ENCODE data around the gene LNPEP. TPM values are rescaled to one million over a fixed set of nuclear protein-coding genes. Genes with fewer than 3 reads are reported as not detected.
"Not testable (repeated sequence)": the region's sequence is repeated elsewhere in the genome, so short reads cannot be mapped to it uniquely, and the experiment has no call there.

Gene LNPEP
- total RNA-seq, 1 experiment from 2014 or later = 85.5 TPM

DNA sequence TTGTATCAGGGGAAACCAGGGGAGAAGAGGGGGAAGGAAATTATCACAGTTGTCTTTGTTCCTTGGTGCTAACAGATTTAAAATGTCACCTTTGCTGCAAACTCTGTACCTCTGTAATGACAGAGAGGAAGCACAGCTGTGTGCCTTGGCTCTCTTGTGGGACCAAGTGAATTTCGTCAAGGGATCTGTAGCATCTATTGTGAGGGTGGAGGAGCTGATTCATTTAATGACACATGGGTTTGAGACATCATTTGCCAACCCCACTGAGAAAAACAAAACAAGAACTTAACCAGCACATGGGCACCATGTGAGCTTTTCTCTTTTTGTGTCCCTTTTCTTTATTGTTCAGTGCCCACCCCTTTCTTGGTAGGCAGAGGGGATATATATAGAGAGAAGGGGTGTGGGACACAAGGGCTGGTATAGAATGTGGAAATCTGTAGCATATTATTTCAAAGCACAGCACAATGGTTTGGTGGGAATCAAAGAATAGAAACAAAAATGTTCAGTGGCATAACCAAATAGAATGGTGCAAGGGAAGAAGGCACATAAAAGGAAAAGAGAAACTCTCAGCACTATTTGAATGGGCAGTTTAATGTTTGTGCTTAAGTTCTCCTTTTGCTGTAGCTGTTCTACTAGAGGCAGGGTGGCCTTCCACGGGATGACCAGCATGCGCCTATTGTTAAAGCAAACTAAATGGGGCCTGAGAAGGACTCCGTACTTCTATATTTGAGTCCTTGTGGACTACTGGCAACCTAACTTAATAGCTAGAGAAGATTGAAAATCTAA, 143.3 kb downstream of the LNPEP start:
- H3K9me3 Mint-ChIP-seq (ENCODE audit: low read depth, unreplicated experiment) = no peaks in the 10 kb centered on the region
- CTCF ChIA-PET = no interaction called here
- DNase-seq = no peak
- H3K4me1 Mint-ChIP-seq (ENCODE audit: low read depth, unreplicated experiment) = no peaks in the 10 kb centered on the region
- TF ChIP-seq, protein P1, sequence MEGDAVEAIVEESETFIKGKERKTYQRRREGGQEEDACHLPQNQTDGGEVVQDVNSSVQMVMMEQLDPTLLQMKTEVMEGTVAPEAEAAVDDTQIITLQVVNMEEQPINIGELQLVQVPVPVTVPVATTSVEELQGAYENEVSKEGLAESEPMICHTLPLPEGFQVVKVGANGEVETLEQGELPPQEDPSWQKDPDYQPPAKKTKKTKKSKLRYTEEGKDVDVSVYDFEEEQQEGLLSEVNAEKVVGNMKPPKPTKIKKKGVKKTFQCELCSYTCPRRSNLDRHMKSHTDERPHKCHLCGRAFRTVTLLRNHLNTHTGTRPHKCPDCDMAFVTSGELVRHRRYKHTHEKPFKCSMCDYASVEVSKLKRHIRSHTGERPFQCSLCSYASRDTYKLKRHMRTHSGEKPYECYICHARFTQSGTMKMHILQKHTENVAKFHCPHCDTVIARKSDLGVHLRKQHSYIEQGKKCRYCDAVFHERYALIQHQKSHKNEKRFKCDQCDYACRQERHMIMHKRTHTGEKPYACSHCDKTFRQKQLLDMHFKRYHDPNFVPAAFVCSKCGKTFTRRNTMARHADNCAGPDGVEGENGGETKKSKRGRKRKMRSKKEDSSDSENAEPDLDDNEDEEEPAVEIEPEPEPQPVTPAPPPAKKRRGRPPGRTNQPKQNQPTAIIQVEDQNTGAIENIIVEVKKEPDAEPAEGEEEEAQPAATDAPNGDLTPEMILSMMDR (IDR thresholded peaks at IDR 0.05; ENCODE audit: unreplicated experiment) = no peak
- H3K27ac Mint-ChIP-seq (ENCODE audit: unreplicated experiment) = no peak overlapping the region
- no peaks in the 10 kb centered on the region for H3K27me3 Mint-ChIP-seq (ENCODE audit: unreplicated experiment)
- no peak overlapping the region for H3K4me3 Mint-ChIP-seq (ENCODE audit: low read depth, unreplicated experiment)
- intact Hi-C loops (cut with micrococcal nuclease; ENCODE audit: unreplicated experiment) = no loop called here
- no peaks in the 10 kb centered on the region for H3K36me3 Mint-ChIP-seq (ENCODE audit: insufficient read depth, unreplicated experiment)
- BruUV-seq (replicated peaks) = no TSS peak

DNA sequence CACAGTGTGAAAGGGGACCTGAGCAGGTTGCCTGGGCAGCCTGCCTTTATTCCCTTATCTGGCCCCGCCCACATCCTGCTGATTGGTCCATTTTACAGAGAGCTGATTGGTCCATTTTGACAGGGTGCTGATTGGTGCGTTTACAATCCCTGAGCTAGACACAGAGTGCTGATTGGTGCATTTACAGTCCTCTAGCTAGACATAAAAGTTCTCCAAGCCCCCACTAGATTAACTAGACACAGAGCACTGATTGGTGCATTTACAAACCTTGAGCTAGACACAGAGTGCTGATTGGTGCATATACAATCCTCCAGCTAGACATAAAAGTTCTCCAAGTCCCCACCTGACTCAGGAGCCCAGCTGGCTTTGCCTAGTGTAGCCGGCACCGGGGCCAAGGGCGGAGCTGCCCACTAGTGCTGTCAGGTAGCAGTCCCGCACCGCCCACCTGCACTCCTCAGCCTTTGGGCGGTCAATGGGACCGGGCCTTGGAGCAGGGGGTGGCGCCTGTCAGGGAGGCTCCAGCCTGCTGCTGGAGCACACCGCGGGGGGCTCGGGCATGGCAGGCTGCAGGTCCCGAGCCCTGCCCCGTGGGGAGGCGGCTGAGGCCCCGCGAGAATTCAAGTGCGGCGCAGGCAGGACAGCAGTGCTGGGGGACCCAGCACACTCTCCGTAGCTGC, 149.0 kb downstream of the LNPEP start:
- BruUV-seq (replicated peaks); intact Hi-C loops (cut with micrococcal nuclease; ENCODE audit: unreplicated experiment); CTCF ChIA-PET; H3K4me3 Mint-ChIP-seq (ENCODE audit: low read depth, unreplicated experiment); H3K4me1 Mint-ChIP-seq (ENCODE audit: low read depth, unreplicated experiment); H3K27ac Mint-ChIP-seq (ENCODE audit: unreplicated experiment); H3K9me3 Mint-ChIP-seq (ENCODE audit: low read depth, unreplicated experiment); H3K27me3 Mint-ChIP-seq (ENCODE audit: unreplicated experiment); DNase-seq; H3K36me3 Mint-ChIP-seq (ENCODE audit: insufficient read depth, unreplicated experiment): not testable (repeated sequence)

DNA sequence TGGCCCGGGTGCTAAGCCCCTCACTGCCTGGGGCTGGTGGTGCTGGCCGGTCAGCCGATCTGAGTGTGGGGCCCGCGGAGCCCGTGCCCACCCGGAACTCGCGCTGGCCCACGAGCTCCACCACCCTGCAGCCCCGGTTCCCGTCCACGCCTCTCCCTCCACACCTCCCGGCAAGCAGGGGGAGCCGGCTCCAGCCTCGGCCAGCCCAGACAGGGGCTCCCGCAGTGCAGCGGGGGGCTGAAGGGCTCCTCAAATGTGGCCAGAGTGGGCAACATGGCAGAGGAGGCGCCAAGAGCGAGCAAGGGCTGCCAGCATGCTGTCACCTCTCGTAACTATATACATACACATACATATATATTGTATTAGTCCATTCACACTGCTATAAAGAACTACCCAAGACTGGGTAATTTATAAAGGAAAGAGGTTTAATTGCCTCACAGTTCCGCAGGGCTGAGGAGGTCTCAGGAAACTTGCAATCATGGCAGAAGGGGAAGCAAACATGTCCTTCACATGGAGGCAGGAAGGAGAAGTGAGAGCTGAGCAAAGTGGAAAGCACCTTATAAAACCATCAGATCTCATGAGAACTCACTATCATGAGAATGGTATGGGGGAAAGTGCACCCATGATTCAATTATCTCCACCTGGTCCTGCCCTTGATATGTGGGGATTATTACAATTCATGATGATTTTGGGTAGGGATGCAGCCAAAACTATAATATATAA, 149.7 kb downstream of the LNPEP start:
- no peak overlapping the region for H3K4me3 Mint-ChIP-seq (ENCODE audit: low read depth, unreplicated experiment)
- no peaks in the 10 kb centered on the region for H3K27me3 Mint-ChIP-seq (ENCODE audit: unreplicated experiment)
- TF ChIP-seq, protein P1 (IDR thresholded peaks at IDR 0.05; ENCODE audit: unreplicated experiment) = no peak
- DNase-seq = no peak
- H3K4me1 Mint-ChIP-seq (ENCODE audit: low read depth, unreplicated experiment) = no peaks in the 10 kb centered on the region
- H3K27ac Mint-ChIP-seq (ENCODE audit: unreplicated experiment) = no peak overlapping the region
- no TSS peak for BruUV-seq (replicated peaks)
- H3K36me3 Mint-ChIP-seq (ENCODE audit: insufficient read depth, unreplicated experiment) = no peaks in the 10 kb centered on the region
- CTCF ChIA-PET = no interaction called here
- peaks cover 3% of the 10 kb centered on the region for H3K9me3 Mint-ChIP-seq (ENCODE audit: low read depth, unreplicated experiment)
- intact Hi-C loops (cut with micrococcal nuclease; ENCODE audit: unreplicated experiment) = no loop called here

Other genes with a start within 250 kb of the LNPEP start
- 43.6 and 52.3 TPM in 2 replicates for gene ERAP1, start 128.1 kb upstream of the LNPEP start, total RNA-seq (2022)
- gene ERAP2, start 59.6 kb upstream of the LNPEP start, total RNA-seq (2022) = 67.7 TPM in 2 replicates
- not detected in 2 replicates for gene LIX1, start 206.5 kb downstream of the LNPEP start, total RNA-seq (2022)
- gene RIOK2, start 247.2 kb downstream of the LNPEP start, total RNA-seq (2022) = 28.6 and 33.0 TPM in 2 replicates